Neural progenitor cell (in vitro differentiated cells): ENCODE measurements around the gene FST.

Experiments used
- CTCF ChIP-seq: fragments of 200-600 bp; sonication (generic); IDR thresholded peaks from 2 replicates; pipeline ENCODE4 v1.5.1; 2017; ENCODE audit warnings: antibody characterized with exemption, mild to moderate bottlenecking
- EZH2 ChIP-seq: fragments of 200-600 bp; sonication (generic); IDR thresholded peaks from 2 replicates; pipeline ENCODE4 v1.6.1; 2017; ENCODE audit warnings: antibody characterized with exemption, mild to moderate bottlenecking, moderate library complexity
- EZH2phosphoT487 ChIP-seq: fragments of 200-600 bp; sonication (generic); IDR thresholded peaks from 2 replicates; pipeline ENCODE4 v1.6.1; 2017; ENCODE audit warnings: antibody characterized with exemption

GRCh38 chr5:53480416-53481158 lies at the start of gene FST:
- no peak for TF ChIP-seq CTCF
- TF ChIP-seq EZH2, result no peak
- TF ChIP-seq EZH2phosphoT487, result no peak
